Measurements from ENCODE around the gene PARP3. TPM values are rescaled to one million over a fixed set of nuclear protein-coding genes. Genes with fewer than 3 reads are reported as not detected.

PARP3 gene
- total RNA-seq, 1 donor from 2014 or later: 29.5 TPM

DNA sequence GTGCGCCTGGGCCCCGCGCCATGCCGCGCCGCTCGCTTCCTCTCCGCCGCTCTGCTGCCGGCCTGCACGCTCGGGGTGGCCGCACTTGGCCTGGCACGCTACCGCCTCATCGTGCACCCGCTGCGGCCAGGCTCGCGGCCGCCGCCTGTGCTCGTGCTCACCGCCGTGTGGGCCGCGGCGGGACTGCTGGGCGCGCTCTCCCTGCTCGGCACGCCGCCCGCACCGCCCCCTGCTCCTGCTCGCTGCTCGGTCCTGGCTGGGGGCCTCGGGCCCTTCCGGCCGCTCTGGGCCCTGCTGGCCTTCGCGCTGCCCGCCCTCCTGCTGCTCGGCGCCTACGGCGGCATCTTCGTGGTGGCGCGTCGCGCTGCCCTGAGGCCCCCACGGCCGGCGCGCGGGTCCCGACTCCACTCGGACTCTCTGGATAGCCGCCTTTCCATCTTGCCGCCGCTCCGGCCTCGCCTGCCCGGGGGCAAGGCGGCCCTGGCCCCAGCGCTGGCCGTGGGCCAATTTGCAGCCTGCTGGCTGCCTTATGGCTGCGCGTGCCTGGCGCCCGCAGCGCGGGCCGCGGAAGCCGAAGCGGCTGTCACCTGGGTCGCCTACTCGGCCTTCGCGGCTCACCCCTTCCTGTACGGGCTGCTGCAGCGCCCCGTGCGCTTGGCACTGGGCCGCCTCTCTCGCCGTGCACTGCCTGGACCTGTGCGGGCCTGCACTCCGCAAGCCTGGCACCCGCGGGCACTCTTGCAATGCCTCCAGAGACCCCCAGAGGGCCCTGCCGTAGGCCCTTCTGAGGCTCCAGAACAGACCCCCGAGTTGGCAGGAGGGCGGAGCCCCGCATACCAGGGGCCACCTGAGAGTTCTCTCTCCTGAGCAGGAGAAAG is 14.0 kb downstream of the PARP3 start:
- H3K9me3 ChIP-seq: no peaks in the 10 kb centered on the region
- intact Hi-C loops (cut with DNase I): loop anchor here (1.0 kb wide), 1 partner anchor 11 kb away; the partner anchor contains the start of gene PCBP4
- peak in 1 of 2 donors; percentile 78 for DNase-seq (ENCODE audit: low spot score in 2 of 2)
- peak overlapping the region; percentile 81 to 85 for H3K27ac ChIP-seq
- peaks cover 2 to 6% of the 10 kb centered on the region in 2 donors for H3K4me1 ChIP-seq
- peaks cover 29 to 35% of the 10 kb centered on the region in 2 donors for H3K36me3 ChIP-seq
- no peaks in the 10 kb centered on the region for H3K27me3 ChIP-seq
- TF ChIP-seq, protein P1, sequence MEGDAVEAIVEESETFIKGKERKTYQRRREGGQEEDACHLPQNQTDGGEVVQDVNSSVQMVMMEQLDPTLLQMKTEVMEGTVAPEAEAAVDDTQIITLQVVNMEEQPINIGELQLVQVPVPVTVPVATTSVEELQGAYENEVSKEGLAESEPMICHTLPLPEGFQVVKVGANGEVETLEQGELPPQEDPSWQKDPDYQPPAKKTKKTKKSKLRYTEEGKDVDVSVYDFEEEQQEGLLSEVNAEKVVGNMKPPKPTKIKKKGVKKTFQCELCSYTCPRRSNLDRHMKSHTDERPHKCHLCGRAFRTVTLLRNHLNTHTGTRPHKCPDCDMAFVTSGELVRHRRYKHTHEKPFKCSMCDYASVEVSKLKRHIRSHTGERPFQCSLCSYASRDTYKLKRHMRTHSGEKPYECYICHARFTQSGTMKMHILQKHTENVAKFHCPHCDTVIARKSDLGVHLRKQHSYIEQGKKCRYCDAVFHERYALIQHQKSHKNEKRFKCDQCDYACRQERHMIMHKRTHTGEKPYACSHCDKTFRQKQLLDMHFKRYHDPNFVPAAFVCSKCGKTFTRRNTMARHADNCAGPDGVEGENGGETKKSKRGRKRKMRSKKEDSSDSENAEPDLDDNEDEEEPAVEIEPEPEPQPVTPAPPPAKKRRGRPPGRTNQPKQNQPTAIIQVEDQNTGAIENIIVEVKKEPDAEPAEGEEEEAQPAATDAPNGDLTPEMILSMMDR (IDR thresholded peaks at IDR 0.05): peak; percentile 44 to 71 (median 45)
- peak overlapping the region; percentile 58 to 63 for H3K4me3 ChIP-seq

DNA sequence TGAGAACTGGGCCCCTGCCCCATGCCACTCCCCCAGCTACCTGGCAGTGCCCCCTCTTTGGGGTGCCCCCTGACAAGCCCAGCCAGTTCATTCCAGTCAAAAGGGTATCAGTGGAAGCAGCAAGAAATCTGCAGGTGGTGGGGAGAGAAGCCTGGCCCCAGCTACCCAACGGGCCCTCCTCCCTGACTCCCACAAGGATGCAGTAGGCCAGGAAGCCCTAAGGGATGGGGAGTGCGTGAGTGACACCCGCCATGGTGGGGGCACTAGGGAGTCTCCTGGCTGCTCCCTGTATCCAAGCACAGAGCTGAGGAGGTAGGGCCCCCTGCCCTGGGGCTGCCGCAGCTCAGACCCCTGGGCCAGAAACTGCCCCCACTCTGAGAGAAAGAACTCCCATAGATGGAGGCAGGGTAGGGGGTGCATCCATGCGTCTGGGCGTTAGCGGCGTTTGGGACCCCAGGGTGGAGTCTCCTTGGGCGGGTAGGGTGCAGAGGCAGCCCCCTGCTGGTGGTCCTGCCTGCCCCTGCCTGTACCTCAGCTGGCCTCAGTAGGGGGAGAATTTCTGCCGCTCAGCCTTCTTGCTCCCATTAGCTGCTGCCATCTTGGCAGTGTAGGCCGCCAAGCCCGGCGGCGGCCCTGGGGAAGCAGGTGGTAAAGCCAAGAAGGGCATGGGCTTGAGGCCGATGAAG is 15.5 kb downstream of the PARP3 start:
- H3K27me3 ChIP-seq: no peaks in the 10 kb centered on the region
- no peaks in the 10 kb centered on the region for H3K9me3 ChIP-seq
- H3K27ac ChIP-seq: peak overlapping the region in 1 of 2 donors; percentile 19
- intact Hi-C loops (cut with DNase I): no loop called here
- H3K4me1 ChIP-seq: peaks cover 2 to 6% of the 10 kb centered on the region in 2 donors
- peaks cover 29 to 39% of the 10 kb centered on the region in 2 donors for H3K36me3 ChIP-seq
- no peak for DNase-seq (ENCODE audit: low spot score in 2 of 2)
- TF ChIP-seq, protein P1 (IDR thresholded peaks at IDR 0.05): no peak
- no peak overlapping the region for H3K4me3 ChIP-seq

DNA sequence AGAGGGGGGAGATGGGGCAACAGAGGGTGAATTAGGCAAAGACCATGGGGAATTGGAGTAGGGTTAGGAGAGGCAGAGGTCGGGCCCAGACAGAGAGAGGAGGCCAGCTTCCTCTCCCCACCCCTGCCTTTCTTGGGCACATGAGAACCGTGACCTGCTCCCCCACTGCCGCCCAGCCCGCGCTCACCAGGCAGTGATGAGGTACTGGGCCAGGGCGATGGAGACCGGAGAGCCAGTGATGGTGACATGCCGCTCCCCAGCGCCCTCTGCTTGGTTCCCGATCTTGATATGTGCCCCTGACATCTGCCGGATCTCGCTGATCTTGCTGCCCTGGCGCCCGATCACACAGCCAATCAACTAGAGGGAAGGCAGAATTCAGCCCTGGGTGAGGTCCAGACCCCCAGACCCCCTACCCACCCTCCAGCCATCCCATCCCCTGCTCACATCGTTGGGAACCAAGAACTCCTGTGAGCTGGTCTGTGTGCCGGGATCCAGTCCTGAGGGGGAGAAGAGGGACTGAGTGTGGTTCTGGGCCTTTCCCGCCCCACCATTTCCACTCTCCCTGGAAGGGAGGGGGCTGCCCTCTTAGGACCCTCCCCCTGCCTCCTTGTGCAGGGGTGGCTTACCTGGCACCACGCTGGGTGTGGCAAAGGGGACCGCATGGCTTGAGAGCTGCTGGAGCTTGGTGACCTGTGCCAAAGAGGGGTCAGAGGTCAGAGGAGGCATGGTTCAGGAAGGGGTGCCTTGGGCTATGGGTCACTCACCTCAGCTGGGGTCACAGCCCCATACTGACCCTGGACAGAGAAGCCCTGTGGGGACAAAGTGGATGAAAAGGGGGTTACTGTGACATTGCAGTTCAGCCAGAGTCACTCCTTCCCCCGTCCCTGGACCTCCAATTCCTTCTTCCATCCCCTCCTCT is 16.7 kb downstream of the PARP3 start:
- Histone ChIP-seq H3K27ac (no peak overlapping the region), H3K36me3 (peaks cover 29 to 39% of the 10 kb centered on the region in 2 donors), H3K4me3 (no peak overlapping the region), H3K9me3 (no peaks in the 10 kb centered on the region), H3K27me3 (no peaks in the 10 kb centered on the region), H3K4me1 (peaks cover 2 to 9% of the 10 kb centered on the region in 2 donors)
- intact Hi-C loops (cut with DNase I): no loop called here
- TF ChIP-seq, protein P1 (IDR thresholded peaks at IDR 0.05): no peak
- no peak for DNase-seq (ENCODE audit: low spot score in 2 of 2)

DNA sequence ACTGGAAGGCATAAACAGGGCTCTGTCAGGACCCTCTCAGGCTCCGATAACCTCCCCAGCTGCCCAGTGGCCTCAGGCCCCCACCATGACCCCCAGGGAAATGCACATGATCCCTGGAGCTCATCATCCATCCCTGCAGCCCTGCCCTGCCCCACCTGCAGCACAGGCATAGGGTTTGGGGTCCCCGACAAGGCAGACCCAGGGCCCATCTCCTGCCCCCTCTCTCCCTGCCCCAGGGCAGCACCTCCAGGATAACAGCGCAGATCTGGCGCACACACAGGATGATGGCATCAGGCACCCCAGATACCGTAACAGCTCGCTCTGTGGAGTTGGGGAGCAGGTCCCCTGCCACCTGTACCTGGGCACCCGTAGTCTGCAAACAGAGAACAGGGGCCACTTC is 17.5 kb downstream of the PARP3 start:
- intact Hi-C loops (cut with DNase I): loop anchor here (10.0 kb wide), 1 partner anchor 1345 kb away; the partner anchor contains the start of genes CISH and MAPKAPK3
- Histone ChIP-seq H3K4me1 (peaks cover 2 to 17% of the 10 kb centered on the region in 2 donors), H3K27me3 (no peaks in the 10 kb centered on the region), H3K4me3 (no peak overlapping the region), H3K27ac (no peak overlapping the region), H3K36me3 (peaks cover 29 to 39% of the 10 kb centered on the region in 2 donors), H3K9me3 (no peaks in the 10 kb centered on the region)
- DNase-seq (ENCODE audit: low spot score in 2 of 2): no peak
- TF ChIP-seq, protein P1 (IDR thresholded peaks at IDR 0.05): no peak

DNA sequence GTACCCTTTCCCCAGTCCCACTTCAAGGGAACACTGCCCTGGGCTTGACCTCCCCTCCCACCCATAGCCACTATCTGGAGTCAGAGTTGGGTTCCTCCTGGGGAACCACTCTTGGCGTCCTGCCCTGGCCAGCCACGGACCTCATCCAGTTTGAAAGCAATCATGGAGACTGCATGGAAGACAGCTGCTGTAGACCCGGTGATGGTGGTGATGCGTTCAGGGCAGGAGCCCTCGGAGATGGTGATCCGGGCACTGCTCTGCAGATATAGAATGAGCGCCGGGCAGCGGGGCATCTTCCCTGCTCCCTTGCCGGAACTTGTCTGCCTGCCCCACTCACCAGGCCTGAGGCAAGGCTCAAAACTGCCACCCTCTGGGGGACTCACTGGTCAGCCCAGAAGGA is 18.2 kb downstream of the PARP3 start:
- no peak overlapping the region for H3K4me3 ChIP-seq
- no peaks in the 10 kb centered on the region for H3K9me3 ChIP-seq
- no peak overlapping the region for H3K27ac ChIP-seq
- intact Hi-C loops (cut with DNase I): loop anchor here (10.0 kb wide), 1 partner anchor 1346 kb away; the partner anchor contains the start of genes CISH and MAPKAPK3
- peaks cover 29 to 39% of the 10 kb centered on the region in 2 donors for H3K36me3 ChIP-seq
- peaks cover 10 to 24% of the 10 kb centered on the region in 2 donors for H3K4me1 ChIP-seq
- TF ChIP-seq, protein P1 (IDR thresholded peaks at IDR 0.05): no peak
- DNase-seq (ENCODE audit: low spot score in 2 of 2): no peak
- no peaks in the 10 kb centered on the region for H3K27me3 ChIP-seq

All from ascending aorta (tissue), 2 donors.